ENCODE results near the gene LIPA. TPM values are rescaled to one million over a fixed set of nuclear protein-coding genes. Genes with fewer than 3 reads are reported as not detected.

The LIPA gene
- total RNA-seq, 1 experiment from 2014 or later: 40.3 TPM

DNA sequence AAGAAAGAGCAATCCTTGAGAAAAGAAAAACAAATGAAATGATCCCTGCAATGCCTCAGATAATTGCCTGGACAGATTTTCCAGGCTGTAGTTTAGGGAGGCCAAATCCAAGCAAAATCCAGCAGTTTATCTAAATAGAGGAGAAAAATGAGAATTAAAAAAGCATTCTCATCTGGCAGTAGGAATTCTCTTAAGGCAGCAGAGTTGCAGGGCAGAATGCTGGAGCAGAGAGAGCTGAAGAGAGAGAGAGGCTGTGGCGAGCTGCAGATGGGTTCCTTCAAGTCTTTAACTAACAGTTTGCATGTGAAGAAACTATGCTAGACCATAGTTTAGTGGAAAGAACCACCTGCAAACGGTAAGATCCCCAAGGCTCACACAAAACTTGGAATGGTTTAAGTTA is 6.0 kb upstream of the LIPA start:
- intact Hi-C loops (cut with micrococcal nuclease; ENCODE audit: unreplicated experiment): no loop called here
- BruUV-seq (replicated peaks): no TSS peak
- CTCF ChIA-PET: no interaction called here

GRCh38 chr10:89256962-89257361 is 5.4 kb upstream of the LIPA start:
- CTCF ChIA-PET: no interaction called here
- no peak overlapping the region for H3K27ac ChIP-seq (ENCODE audit: low read depth, low read length, poor library complexity, severe bottlenecking)

More for the DNA sequence above, 6.0 kb upstream of the LIPA start:
- Histone ChIP-seq H3K27ac (ENCODE audit: low read depth, low read length, poor library complexity, severe bottlenecking) (no peak overlapping the region), H3K4me3 (ENCODE audit: low read depth, low read length, poor library complexity, severe bottlenecking) (no peak overlapping the region), H3K36me3 (ENCODE audit: insufficient read depth, low read length, poor library complexity, severe bottlenecking) (no peaks in the 10 kb centered on the region), H3K4me1 (ENCODE audit: insufficient read depth, low read length, poor library complexity, severe bottlenecking) (peaks cover 11% of the 10 kb centered on the region), H3K27me3 (replicated peaks; ENCODE audit: insufficient read depth, low read depth, low read length, poor library complexity) (no peaks in the 10 kb centered on the region), H3K9me3 (ENCODE audit: low read depth, low read length, poor library complexity, severe bottlenecking) (peaks cover 4% of the 10 kb centered on the region)
- POLR2A ChIA-PET (ENCODE audit: low non-redundant PET): no interaction called here
- DNase-seq (ENCODE audit: low spot score): no peak
- TF ChIP-seq CTCF (conservative IDR thresholded peaks at IDR 0.05; ENCODE audit: low read depth, low read length) (no peak), EZH2 (IDR thresholded peaks at IDR 0.05; ENCODE audit: borderline replicate concordance, low read depth, low read length, poor library complexity, severe bottlenecking) (no peak)

GRCh38 chr10:89256340-89256739 is 4.8 kb upstream of the LIPA start:
- H3K9me3 ChIP-seq (ENCODE audit: low read depth, low read length, poor library complexity, severe bottlenecking): peaks cover 4% of the 10 kb centered on the region
- CTCF ChIA-PET: no interaction called here
- DNase-seq (ENCODE audit: low spot score): no peak
- H3K27ac ChIP-seq (ENCODE audit: low read depth, low read length, poor library complexity, severe bottlenecking): no peak overlapping the region
- intact Hi-C loops (cut with micrococcal nuclease; ENCODE audit: unreplicated experiment): no loop called here
- BruUV-seq (replicated peaks): no TSS peak
- H3K27me3 ChIP-seq (replicated peaks; ENCODE audit: insufficient read depth, low read depth, low read length, poor library complexity): no peaks in the 10 kb centered on the region
- H3K36me3 ChIP-seq (ENCODE audit: insufficient read depth, low read length, poor library complexity, severe bottlenecking): no peaks in the 10 kb centered on the region
- H3K4me3 ChIP-seq (ENCODE audit: low read depth, low read length, poor library complexity, severe bottlenecking): no peak overlapping the region
- peaks cover 11% of the 10 kb centered on the region for H3K4me1 ChIP-seq (ENCODE audit: insufficient read depth, low read length, poor library complexity, severe bottlenecking)
- POLR2A ChIA-PET (ENCODE audit: low non-redundant PET): no interaction called here
- TF ChIP-seq EZH2 (IDR thresholded peaks at IDR 0.05; ENCODE audit: borderline replicate concordance, low read depth, low read length, poor library complexity, severe bottlenecking) (no peak), CTCF (conservative IDR thresholded peaks at IDR 0.05; ENCODE audit: low read depth, low read length) (no peak)

More at GRCh38 chr10:89256962-89257361, 5.4 kb upstream of the LIPA start:
- no peaks in the 10 kb centered on the region for H3K27me3 ChIP-seq (replicated peaks; ENCODE audit: insufficient read depth, low read depth, low read length, poor library complexity)
- POLR2A ChIA-PET (ENCODE audit: low non-redundant PET): no interaction called here
- H3K9me3 ChIP-seq (ENCODE audit: low read depth, low read length, poor library complexity, severe bottlenecking): peaks cover 4% of the 10 kb centered on the region
- intact Hi-C loops (cut with micrococcal nuclease; ENCODE audit: unreplicated experiment): no loop called here
- H3K4me1 ChIP-seq (ENCODE audit: insufficient read depth, low read length, poor library complexity, severe bottlenecking): peaks cover 11% of the 10 kb centered on the region
- H3K36me3 ChIP-seq (ENCODE audit: insufficient read depth, low read length, poor library complexity, severe bottlenecking): no peaks in the 10 kb centered on the region
- DNase-seq (ENCODE audit: low spot score): no peak
- TF ChIP-seq EZH2 (IDR thresholded peaks at IDR 0.05; ENCODE audit: borderline replicate concordance, low read depth, low read length, poor library complexity, severe bottlenecking) (no peak), CTCF (conservative IDR thresholded peaks at IDR 0.05; ENCODE audit: low read depth, low read length) (no peak)
- no peak overlapping the region for H3K4me3 ChIP-seq (ENCODE audit: low read depth, low read length, poor library complexity, severe bottlenecking)
- no TSS peak for BruUV-seq (replicated peaks)

Data from A673 (cell line).